Gastroesophageal sphincter (tissue), 3 donors: ENCODE measurements around the gene UBE2J2.

ENCODE experiments used
- EP300 ChIP-seq: sonication (generic); formaldehyde crosslinking; IDR thresholded peaks from one replicate; pipeline ENCODE4 v1.6.1; 2017; ENCODE audit warnings: antibody characterized with exemption, mild to moderate bottlenecking
- POLR2A ChIP-seq, 2 donors: fragments of 450-650 bp; IDR thresholded peaks; one replicate each; pipeline ENCODE4 v1.6.1; 2017; ENCODE audit warnings: antibody characterized with exemption in 2 of 2, mild to moderate bottlenecking in 2 of 2, moderate library complexity in 1 of 2
- POLR2AphosphoS5 ChIP-seq: sonication (generic); formaldehyde crosslinking; IDR thresholded peaks from one replicate; pipeline ENCODE4 v1.6.1; 2017; ENCODE audit warnings: antibody characterized with exemption
- TF ChIP-seq, protein P1 (sequence below), 4 experiments: fragments of 200-600 bp in 2 of 4; fragments of 450-650 bp in 2 of 4; sonication (generic) in 1 of 4; IDR thresholded peaks; one replicate each; pipeline ENCODE4 v1.5.1; 2017 to 2019; ENCODE audit warnings: antibody characterized with exemption in 4 of 4, mild to moderate bottlenecking in 2 of 4, moderate library complexity in 2 of 4

DNA sequence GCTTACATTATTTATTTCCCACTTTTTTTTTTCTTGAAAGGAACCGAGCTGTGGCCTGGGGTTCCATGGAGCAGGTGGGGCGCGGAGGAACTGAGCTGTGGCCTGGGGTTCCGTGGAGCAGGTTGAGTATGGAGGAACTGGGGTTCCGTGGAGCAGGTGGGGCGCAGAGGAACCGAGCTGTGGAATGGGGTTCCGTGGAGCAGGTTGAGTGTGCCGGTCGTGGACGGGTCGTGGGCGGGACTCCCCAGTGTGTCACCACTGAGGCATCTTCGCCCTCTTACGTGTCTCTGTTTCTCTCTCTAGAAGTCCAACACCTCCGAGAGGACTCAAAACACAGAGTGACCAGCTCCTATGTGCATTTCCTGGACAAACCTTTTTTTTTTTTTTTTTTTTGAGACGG lies 5.4 kb upstream of the UBE2J2 start:
- TF ChIP-seq, protein P1, sequence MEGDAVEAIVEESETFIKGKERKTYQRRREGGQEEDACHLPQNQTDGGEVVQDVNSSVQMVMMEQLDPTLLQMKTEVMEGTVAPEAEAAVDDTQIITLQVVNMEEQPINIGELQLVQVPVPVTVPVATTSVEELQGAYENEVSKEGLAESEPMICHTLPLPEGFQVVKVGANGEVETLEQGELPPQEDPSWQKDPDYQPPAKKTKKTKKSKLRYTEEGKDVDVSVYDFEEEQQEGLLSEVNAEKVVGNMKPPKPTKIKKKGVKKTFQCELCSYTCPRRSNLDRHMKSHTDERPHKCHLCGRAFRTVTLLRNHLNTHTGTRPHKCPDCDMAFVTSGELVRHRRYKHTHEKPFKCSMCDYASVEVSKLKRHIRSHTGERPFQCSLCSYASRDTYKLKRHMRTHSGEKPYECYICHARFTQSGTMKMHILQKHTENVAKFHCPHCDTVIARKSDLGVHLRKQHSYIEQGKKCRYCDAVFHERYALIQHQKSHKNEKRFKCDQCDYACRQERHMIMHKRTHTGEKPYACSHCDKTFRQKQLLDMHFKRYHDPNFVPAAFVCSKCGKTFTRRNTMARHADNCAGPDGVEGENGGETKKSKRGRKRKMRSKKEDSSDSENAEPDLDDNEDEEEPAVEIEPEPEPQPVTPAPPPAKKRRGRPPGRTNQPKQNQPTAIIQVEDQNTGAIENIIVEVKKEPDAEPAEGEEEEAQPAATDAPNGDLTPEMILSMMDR (IDR thresholded peaks at IDR 0.05): no peak
- TF ChIP-seq EP300: no peak
- TF ChIP-seq POLR2A (IDR thresholded peaks at IDR 0.05): no peak
- no peak for TF ChIP-seq POLR2AphosphoS5
